GM10266 (cell line): ENCODE results near the gene CCR6.

ENCODE experiments used
- DNase-seq: peaks from one replicate; pipeline ENCODE4 v3.0.0; 2012; ENCODE audit errors: extremely low spot score
- CTCF ChIP-seq: IDR thresholded peaks from 2 replicates; pipeline ENCODE4 v1.5.1; 2012; ENCODE audit warnings: mild to moderate bottlenecking, low read depth; ENCODE audit not compliant: control insufficient read depth, insufficient read depth; ENCODE audit errors: missing control alignments

CCR6 gene

GRCh38 chr6:167107787-167108186 lies 15.1 kb upstream of the CCR6 start:
- TF ChIP-seq CTCF: no peak
- no peak for DNase-seq

- no peak for DNase-seq
- no peak for TF ChIP-seq CTCF
Observed at GRCh38 chr6:167108278-167108677, 14.6 kb upstream of the CCR6 start.

GRCh38 chr6:167109651-167110050 lies 13.2 kb upstream of the CCR6 start:
- no peak for DNase-seq
- no peak for TF ChIP-seq CTCF

GRCh38 chr6:167111597-167111996 lies 11.3 kb upstream of the CCR6 start:
- no peak for DNase-seq
- no peak for TF ChIP-seq CTCF

- no peak for TF ChIP-seq CTCF
- DNase-seq: no peak
Observed at GRCh38 chr6:167112421-167112820, 10.5 kb upstream of the CCR6 start.

GRCh38 chr6:167113047-167113754 lies 9.7 kb upstream of the CCR6 start:
- DNase-seq: no peak
- TF ChIP-seq CTCF: no peak
